Mesendoderm (in vitro differentiated cells): ENCODE results near the gene GEMIN4.
"Not testable (repeated sequence)": the region's sequence is repeated elsewhere in the genome, so short reads cannot be mapped to it uniquely, and the experiment has no call there.

Source experiments
- DNase-seq: peaks from one replicate; pipeline ENCODE4 v3.0.0; 2013
- H2AK5ac ChIP-seq: 2 replicates; pipeline ENCODE4 v1.6.1; 2013; ENCODE audit warnings: low read length, inconsistent platforms
- H2BK120ac ChIP-seq: 2 replicates; pipeline ENCODE4 v1.6.1; 2013; ENCODE audit warnings: low read depth, mild to moderate bottlenecking, low read length, moderate library complexity, mixed read lengths
- H2BK15ac ChIP-seq: replicated peaks from 2 replicates; pipeline ENCODE4 v1.6.1; 2013; ENCODE audit warnings: low read depth, mild to moderate bottlenecking, moderate library complexity
- H2BK5ac ChIP-seq: 2 replicates; pipeline ENCODE4 v1.6.1; 2013; ENCODE audit warnings: low read length, inconsistent platforms
- H3K18ac ChIP-seq: 2 replicates; pipeline ENCODE4 v1.6.1; 2013; ENCODE audit warnings: mild to moderate bottlenecking, low read length, mixed read lengths
- H3K23ac ChIP-seq: one replicate; pipeline ENCODE4 v1.6.1; 2013; ENCODE audit warnings: low read length
- H3K27ac ChIP-seq: 2 replicates; pipeline ENCODE4 v1.5.1; 2013; ENCODE audit warnings: low read depth, mild to moderate bottlenecking, inconsistent platforms, low read length, moderate library complexity
- H3K27me3 ChIP-seq: 2 replicates; pipeline ENCODE4 v1.6.1; 2013; ENCODE audit warnings: low read length, control low read depth, mild to moderate bottlenecking, inconsistent platforms; ENCODE audit not compliant: insufficient read depth, poor library complexity
- H3K36me3 ChIP-seq: 2 replicates; pipeline ENCODE4 v1.6.1; 2013; ENCODE audit warnings: low read length, inconsistent platforms; ENCODE audit not compliant: control insufficient read depth, insufficient read depth
- H3K4ac ChIP-seq: one replicate; pipeline ENCODE4 v1.6.1; 2013; ENCODE audit warnings: low read depth, mild to moderate bottlenecking, low read length, moderate library complexity
- H3K4me1 ChIP-seq: 2 replicates; pipeline ENCODE4 v1.6.1; 2013; ENCODE audit warnings: low read depth, low read length, inconsistent platforms; ENCODE audit not compliant: control insufficient read depth
- H3K4me2 ChIP-seq: 2 replicates; pipeline ENCODE4 v1.6.1; 2013; ENCODE audit warnings: low read length
- H3K4me3 ChIP-seq: 2 replicates; pipeline ENCODE4 v1.5.1; 2013; ENCODE audit warnings: mild to moderate bottlenecking, low read length
- H3K56ac ChIP-seq: one replicate; pipeline ENCODE4 v1.6.1; 2013; ENCODE audit warnings: low read length
- H3K79me1 ChIP-seq: 2 replicates; pipeline ENCODE4 v1.6.1; 2013; ENCODE audit warnings: low read length, inconsistent platforms
- H3K79me2 ChIP-seq: 2 replicates; pipeline ENCODE4 v1.6.1; 2013; ENCODE audit warnings: mild to moderate bottlenecking, low read length; ENCODE audit not compliant: control insufficient read depth, insufficient read depth
- H3K9ac ChIP-seq: 2 replicates; pipeline ENCODE4 v1.6.1; 2013; ENCODE audit warnings: low read length, inconsistent platforms
- H4K5ac ChIP-seq: one replicate; pipeline ENCODE4 v1.6.1; 2013; ENCODE audit warnings: low read length
- H4K8ac ChIP-seq: one replicate; pipeline ENCODE4 v1.6.1; 2013; ENCODE audit warnings: low read depth, mild to moderate bottlenecking, control low read depth, low read length, moderate library complexity
- WGBS: extraction: QIAGEN DNeasy Blood & Tissue Kit; methylation state at CpG from one replicate; pipeline ENCODE4 v1.1.7; 2013; ENCODE audit warnings: low lambda C conversion rate, missing lambda C conversion rate; ENCODE audit not compliant: insufficient coverage; ENCODE audit errors: extremely low coverage; 5-methylcytosine and 5-hydroxymethylcytosine counted together

Gene GEMIN4

DNA sequence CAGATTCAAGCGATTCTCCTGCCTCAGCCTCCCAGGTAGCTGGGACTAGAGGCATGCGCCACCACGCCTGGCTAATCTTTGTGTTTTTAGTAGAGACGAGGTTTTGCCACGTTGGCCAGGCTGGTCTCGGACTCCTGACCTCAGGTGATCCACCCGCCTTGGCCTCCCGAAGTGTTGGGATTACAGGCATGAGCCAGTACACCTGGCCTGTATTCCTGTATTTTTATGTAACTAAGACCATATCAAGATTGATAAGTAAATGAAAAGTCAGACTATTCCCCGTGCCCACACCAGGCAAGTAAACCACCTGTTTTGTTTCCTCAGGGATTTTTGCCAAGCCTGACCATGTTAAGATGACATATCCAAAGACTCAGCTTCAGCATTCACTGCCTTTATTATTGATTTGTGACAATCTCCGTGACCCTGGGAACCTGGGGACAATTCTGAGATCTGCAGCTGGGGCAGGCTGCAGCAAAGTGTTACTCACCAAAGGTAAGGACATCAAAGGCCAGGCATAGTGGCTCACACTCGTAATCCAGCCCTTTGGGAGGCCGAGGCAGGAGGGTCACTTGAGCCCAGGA, 35.7 kb upstream of the GEMIN4 start:
- H3K56ac ChIP-seq, result no peak overlapping the region
- H2BK5ac ChIP-seq, result no peak overlapping the region
- peaks cover 10% of the 10 kb centered on the region for H3K79me1 ChIP-seq
- H3K23ac ChIP-seq, result no peak overlapping the region
- peaks cover 2% of the 10 kb centered on the region for H3K4me1 ChIP-seq
- H4K8ac ChIP-seq, result no peak overlapping the region
- no peak overlapping the region for H2AK5ac ChIP-seq
- H3K79me2 ChIP-seq, result peaks cover 14% of the 10 kb centered on the region
- no peak overlapping the region for H2BK120ac ChIP-seq
- no peak overlapping the region for H3K4me2 ChIP-seq
- no peaks in the 10 kb centered on the region for H3K27me3 ChIP-seq
- H3K4ac ChIP-seq, result no peak overlapping the region
- H3K18ac ChIP-seq, result no peak overlapping the region
- H3K9ac ChIP-seq, result no peak overlapping the region
- DNase-seq, result no peak
- no peak overlapping the region for H4K5ac ChIP-seq
- H3K4me3 ChIP-seq, result no peak overlapping the region
- H3K36me3 ChIP-seq, result peaks cover 4% of the 10 kb centered on the region
- no peak overlapping the region for H2BK15ac ChIP-seq
- no CpG with 5 or more reads among the region's 12 CpGs for WGBS
- H3K27ac ChIP-seq, result no peak overlapping the region

DNA sequence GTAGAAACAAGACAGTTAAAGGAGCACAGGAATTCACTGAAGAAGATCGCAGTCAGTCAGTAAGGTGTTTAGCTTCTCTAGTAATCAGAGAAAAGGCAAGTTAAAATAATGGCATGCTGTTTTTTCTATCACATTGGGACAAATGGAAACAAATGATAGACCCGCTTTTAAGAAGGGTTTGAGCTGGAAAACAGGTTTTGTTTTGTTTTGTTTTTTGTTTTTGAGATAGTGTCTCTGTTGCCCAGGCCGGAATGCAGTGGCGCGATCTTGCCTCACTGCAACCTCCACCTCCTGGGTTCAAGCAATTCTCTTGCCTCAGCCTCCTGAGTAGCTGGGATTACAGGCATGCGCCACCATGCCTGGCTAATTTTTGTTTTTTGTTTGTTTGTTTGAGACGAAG, 33.8 kb upstream of the GEMIN4 start:
- WGBS, result no CpG with 5 or more reads among the region's 7 CpGs
- not testable (repeated sequence) for DNase-seq, H2BK120ac ChIP-seq, H3K4me3 ChIP-seq, H4K8ac ChIP-seq, H3K36me3 ChIP-seq, H3K27ac ChIP-seq, H3K4me2 ChIP-seq, H4K5ac ChIP-seq, H3K9ac ChIP-seq, H2AK5ac ChIP-seq, H3K23ac ChIP-seq, H3K18ac ChIP-seq, H2BK5ac ChIP-seq, H3K79me1 ChIP-seq, H2BK15ac ChIP-seq, H3K56ac ChIP-seq, H3K4ac ChIP-seq, H3K4me1 ChIP-seq, H3K27me3 ChIP-seq
- peaks cover 28% of the 10 kb centered on the region for H3K79me2 ChIP-seq

DNA sequence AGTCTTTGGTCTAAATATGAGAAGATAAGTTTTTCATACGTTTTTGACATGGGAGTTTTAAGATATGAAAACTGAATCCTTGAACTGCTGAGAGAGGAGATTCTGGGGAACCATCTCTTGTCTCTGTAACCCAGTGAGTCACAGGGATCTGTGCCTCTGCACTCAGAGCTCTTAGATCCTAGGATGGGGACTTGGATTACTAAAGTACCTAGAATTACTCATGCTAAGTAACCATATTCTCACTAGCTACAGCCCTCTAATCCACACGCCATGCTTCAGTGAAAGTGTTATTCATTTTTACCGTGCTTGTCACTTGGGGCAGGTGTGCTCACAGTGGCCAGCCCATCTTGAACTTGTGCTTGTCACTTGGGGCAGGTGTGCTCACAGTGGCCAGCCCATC, 32.1 kb upstream of the GEMIN4 start:
- peaks cover 32% of the 10 kb centered on the region for H3K79me2 ChIP-seq
- no peak overlapping the region for H3K56ac ChIP-seq
- H3K27ac ChIP-seq, result no peak overlapping the region
- no peaks in the 10 kb centered on the region for H3K27me3 ChIP-seq
- no peak overlapping the region for H4K5ac ChIP-seq
- no peak overlapping the region for H3K4me3 ChIP-seq
- peaks cover 4% of the 10 kb centered on the region for H3K36me3 ChIP-seq
- H2BK15ac ChIP-seq, result no peak overlapping the region
- no peak overlapping the region for H3K4me2 ChIP-seq
- no peak overlapping the region for H3K9ac ChIP-seq
- no peak overlapping the region for H3K4ac ChIP-seq
- no peak overlapping the region for H4K8ac ChIP-seq
- no peak overlapping the region for H3K23ac ChIP-seq
- H3K18ac ChIP-seq, result no peak overlapping the region
- H2AK5ac ChIP-seq, result no peak overlapping the region
- no peak overlapping the region for H2BK120ac ChIP-seq
- no peaks in the 10 kb centered on the region for H3K4me1 ChIP-seq
- no peak for DNase-seq
- no CpG with 5 or more reads among the region's 3 CpGs for WGBS
- peaks cover 12% of the 10 kb centered on the region for H3K79me1 ChIP-seq
- H2BK5ac ChIP-seq, result no peak overlapping the region

DNA sequence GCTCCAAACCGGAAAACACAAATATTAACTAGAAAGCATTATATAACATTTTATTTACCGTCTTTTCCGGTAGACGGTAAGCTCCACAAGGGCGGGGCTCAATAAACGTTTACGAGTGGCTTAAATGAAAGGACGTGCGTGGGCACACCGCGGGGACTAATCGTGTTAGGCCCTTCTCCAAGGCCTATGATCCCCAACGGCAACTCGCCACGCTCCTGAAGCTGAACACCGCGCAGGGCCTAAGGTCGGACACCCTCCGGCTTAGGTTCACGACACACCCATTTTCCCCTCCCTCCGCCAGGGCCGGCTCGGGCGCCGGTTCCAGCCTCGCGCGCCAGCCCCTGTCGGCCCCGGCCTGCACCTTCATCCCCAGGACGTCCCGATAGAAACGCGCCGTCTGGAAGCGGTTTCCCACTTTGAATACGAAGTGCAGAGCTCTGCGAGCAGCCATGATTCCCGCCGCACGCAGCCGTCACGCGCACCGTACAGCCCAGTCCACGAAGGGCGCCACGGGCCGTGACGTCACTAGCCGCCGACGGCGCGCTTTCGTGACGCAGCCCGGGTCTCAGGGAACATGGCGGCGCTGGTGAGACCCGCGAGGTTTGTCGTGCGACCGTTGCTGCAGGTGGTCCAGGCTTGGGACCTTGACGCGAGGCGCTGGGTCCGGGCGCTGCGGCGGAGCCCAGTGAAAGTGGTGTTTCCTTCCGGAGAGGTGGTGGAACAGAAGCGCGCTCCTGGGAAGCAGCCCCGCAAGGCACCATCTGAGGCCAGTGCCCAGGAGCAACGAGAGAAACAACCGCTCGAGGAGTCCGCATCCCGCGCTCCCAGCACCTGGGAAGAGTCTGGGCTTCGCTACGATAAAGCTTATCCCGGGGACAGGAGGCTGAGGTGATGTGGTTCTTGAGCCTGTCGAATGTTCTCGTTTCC, 30.0 kb upstream of the GEMIN4 start, which contains the start of the genes GLOD4 and MRM3:
TSS of gene GLOD4 (minus strand) at position 476 of the 927 bp plus-strand sequence. CDS start at position 451, 25 bp downstream.
TSS of gene MRM3 (plus strand) at position 549 of the 927 bp plus-strand sequence. CDS start at position 575, 26 bp downstream.
- Histone ChIP-seq H3K36me3 (peaks cover 4% of the 10 kb centered on the region), H3K27me3 (no peaks in the 10 kb centered on the region), H3K4me1 (no peaks in the 10 kb centered on the region), H3K23ac (no peak within 1 kb of the TSS), H3K4me2 (peak within 1 kb of the TSS; percentile 94), H3K18ac (no peak within 1 kb of the TSS), H3K4ac (no peak within 1 kb of the TSS), H2BK120ac (no peak within 1 kb of the TSS), H3K9ac (peak within 1 kb of the TSS; percentile 93), H2BK5ac (no peak within 1 kb of the TSS), H2BK15ac (no peak within 1 kb of the TSS), H3K79me1 (peaks cover 12% of the 10 kb centered on the region), H4K5ac (peak within 1 kb of the TSS; percentile 15), H3K4me3 (peak within 1 kb of the TSS; percentile 93), H3K79me2 (peaks cover 34% of the 10 kb centered on the region), H4K8ac (no peak within 1 kb of the TSS), H3K56ac (peak within 1 kb of the TSS; percentile 91), H3K27ac (no peak within 1 kb of the TSS), H2AK5ac (no peak within 1 kb of the TSS)
- no CpG with 5 or more reads among the region's 87 CpGs for WGBS
- DNase-seq, result peak; percentile 89

DNA sequence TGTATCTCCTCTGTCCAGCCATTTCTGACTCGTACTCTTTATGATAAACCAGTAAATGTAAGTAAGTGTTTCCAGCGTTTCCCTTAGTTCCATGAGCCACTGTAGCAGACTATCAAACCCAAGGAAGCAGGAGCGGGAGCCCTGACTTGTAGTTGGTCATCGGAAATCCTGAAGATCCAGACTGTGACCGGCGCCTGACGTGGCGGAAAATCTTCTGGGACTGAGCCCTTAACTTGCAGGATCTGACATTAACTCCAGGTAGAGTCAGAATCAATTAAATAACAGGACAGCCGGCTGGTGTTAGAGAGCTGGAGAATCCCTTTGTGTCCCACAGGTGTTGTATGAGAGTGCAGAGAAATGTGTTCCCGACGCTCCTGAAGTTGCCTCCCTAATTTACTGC, 26.0 kb upstream of the GEMIN4 start:
- no peak overlapping the region for H3K9ac ChIP-seq
- DNase-seq, result no peak
- no peak overlapping the region for H3K18ac ChIP-seq
- no peaks in the 10 kb centered on the region for H3K27me3 ChIP-seq
- peaks cover 11% of the 10 kb centered on the region for H3K79me1 ChIP-seq
- H2AK5ac ChIP-seq, result no peak overlapping the region
- no peak overlapping the region for H3K23ac ChIP-seq
- H3K4me2 ChIP-seq, result no peak overlapping the region
- no peak overlapping the region for H3K27ac ChIP-seq
- H3K56ac ChIP-seq, result no peak overlapping the region
- no CpG with 5 or more reads among the region's 11 CpGs for WGBS
- no peak overlapping the region for H3K4me3 ChIP-seq
- peaks cover 23% of the 10 kb centered on the region for H3K79me2 ChIP-seq
- H2BK15ac ChIP-seq, result no peak overlapping the region
- no peak overlapping the region for H4K8ac ChIP-seq
- no peak overlapping the region for H2BK5ac ChIP-seq
- no peak overlapping the region for H3K4ac ChIP-seq
- H4K5ac ChIP-seq, result no peak overlapping the region
- H2BK120ac ChIP-seq, result no peak overlapping the region
- no peaks in the 10 kb centered on the region for H3K4me1 ChIP-seq
- peaks cover 8% of the 10 kb centered on the region for H3K36me3 ChIP-seq
